HAP-1 (cell line): Measurements from ENCODE around the gene LUZP2.

Source experiments
- DNase-seq, 2 experiments: peaks; one replicate each; pipeline ENCODE4 v3.0.0-alpha.2; 2016 to 2020; ENCODE audit warnings: low spot score in 2 of 2
- H3K27me3 ChIP-seq: fragments of 250-450 bp; sonication (Bioruptor Pico); 2 replicates; pipeline ENCODE4 v1.5.1; 2020; ENCODE audit warnings: low read depth, mild to moderate bottlenecking, moderate library complexity
- H3K36me3 ChIP-seq: fragments of 250-450 bp; sonication (Bioruptor Pico); replicated peaks from 2 replicates; pipeline ENCODE4 v1.5.1; 2020; ENCODE audit warnings: mild to moderate bottlenecking
- H3K4me1 ChIP-seq: fragments of 250-450 bp; sonication (Bioruptor Pico); 2 replicates; pipeline ENCODE4 v1.5.1; 2020; ENCODE audit warnings: mild to moderate bottlenecking
- H3K4me3 ChIP-seq: fragments of 250-450 bp; sonication (Bioruptor Pico); 2 replicates; pipeline ENCODE4 v1.5.1; 2020; ENCODE audit warnings: mild to moderate bottlenecking, moderate library complexity
- H3K9me3 ChIP-seq: fragments of 250-450 bp; sonication (Bioruptor Pico); 2 replicates; pipeline ENCODE4 v1.5.1; 2020; ENCODE audit warnings: mild to moderate bottlenecking, moderate library complexity
- in situ Hi-C: fragments of 300-500 bp; cut with MboI; formaldehyde crosslinking; loops from 3 replicates; pipeline ENCODE4 v1.14.3; 2020; ENCODE audit warnings: low sequenced_read_pairs, inconsistent platforms, mixed read lengths

Gene LUZP2

GRCh38 chr11:24781288-24781687, 284.4 kb downstream of the LUZP2 start:
- H3K9me3 ChIP-seq, result no peaks in the 10 kb centered on the region
- H3K36me3 ChIP-seq, result no peaks in the 10 kb centered on the region
- H3K4me1 ChIP-seq, result peaks cover 3% of the 10 kb centered on the region
- no peak for DNase-seq
- no peak overlapping the region for H3K4me3 ChIP-seq
- no peaks in the 10 kb centered on the region for H3K27me3 ChIP-seq
- in situ Hi-C loops, result no loop called here

- no peaks in the 10 kb centered on the region for H3K9me3 ChIP-seq
- no peak for DNase-seq
- H3K27me3 ChIP-seq, result no peaks in the 10 kb centered on the region
- no peaks in the 10 kb centered on the region for H3K4me1 ChIP-seq
- in situ Hi-C loops, result no loop called here
- H3K36me3 ChIP-seq, result no peaks in the 10 kb centered on the region
- H3K4me3 ChIP-seq, result no peak overlapping the region
Observed at GRCh38 chr11:24793479-24793878, 296.6 kb downstream of the LUZP2 start.

- H3K36me3 ChIP-seq, result no peaks in the 10 kb centered on the region
- in situ Hi-C loops, result no loop called here
- no peak for DNase-seq
- no peaks in the 10 kb centered on the region for H3K9me3 ChIP-seq
- no peaks in the 10 kb centered on the region for H3K27me3 ChIP-seq
- no peaks in the 10 kb centered on the region for H3K4me1 ChIP-seq
- no peak overlapping the region for H3K4me3 ChIP-seq
Observed at GRCh38 chr11:24794064-24794463, 297.2 kb downstream of the LUZP2 start.

GRCh38 chr11:24805671-24806070, 308.8 kb downstream of the LUZP2 start:
- DNase-seq, result no peak
- no peaks in the 10 kb centered on the region for H3K36me3 ChIP-seq
- H3K4me3 ChIP-seq, result no peak overlapping the region
- no peaks in the 10 kb centered on the region for H3K4me1 ChIP-seq
- H3K27me3 ChIP-seq, result no peaks in the 10 kb centered on the region
- H3K9me3 ChIP-seq, result no peaks in the 10 kb centered on the region
- in situ Hi-C loops, result no loop called here

- no peak overlapping the region for H3K4me3 ChIP-seq
Observed at GRCh38 chr11:24808173-24808572, 311.3 kb downstream of the LUZP2 start.

GRCh38 chr11:24819006-24819405, 322.2 kb downstream of the LUZP2 start:
- in situ Hi-C loops, result no loop called here
- Histone ChIP-seq H3K9me3 (no peaks in the 10 kb centered on the region), H3K36me3 (no peaks in the 10 kb centered on the region), H3K4me1 (peaks cover 9% of the 10 kb centered on the region), H3K27me3 (no peaks in the 10 kb centered on the region), H3K4me3 (no peak overlapping the region)
- no peak for DNase-seq

More at GRCh38 chr11:24808173-24808572, 311.3 kb downstream of the LUZP2 start:
- H3K4me1 ChIP-seq, result no peaks in the 10 kb centered on the region
- in situ Hi-C loops, result no loop called here
- no peak for DNase-seq
- no peaks in the 10 kb centered on the region for H3K36me3 ChIP-seq
- H3K27me3 ChIP-seq, result no peaks in the 10 kb centered on the region
- H3K9me3 ChIP-seq, result no peaks in the 10 kb centered on the region

- H3K27me3 ChIP-seq, result no peaks in the 10 kb centered on the region
- no peak for DNase-seq
- peaks cover 9% of the 10 kb centered on the region for H3K4me1 ChIP-seq
- no peaks in the 10 kb centered on the region for H3K36me3 ChIP-seq
- H3K4me3 ChIP-seq, result no peak overlapping the region
- no peaks in the 10 kb centered on the region for H3K9me3 ChIP-seq
- in situ Hi-C loops, result no loop called here
Observed at GRCh38 chr11:24819863-24820434, 323.1 kb downstream of the LUZP2 start.

- H3K27me3 ChIP-seq, result no peaks in the 10 kb centered on the region
- peaks cover 9% of the 10 kb centered on the region for H3K4me1 ChIP-seq
- H3K36me3 ChIP-seq, result no peaks in the 10 kb centered on the region
- no peak for DNase-seq
- H3K9me3 ChIP-seq, result no peaks in the 10 kb centered on the region
- no peak overlapping the region for H3K4me3 ChIP-seq
- in situ Hi-C loops, result no loop called here
Observed at GRCh38 chr11:24820541-24820940, 323.7 kb downstream of the LUZP2 start.

GRCh38 chr11:24828938-24829605, 332.2 kb downstream of the LUZP2 start:
- Histone ChIP-seq H3K36me3 (no peaks in the 10 kb centered on the region), H3K4me3 (no peak overlapping the region), H3K4me1 (no peaks in the 10 kb centered on the region; the same call in 1 of the 2 replicates), H3K27me3 (no peaks in the 10 kb centered on the region), H3K9me3 (no peaks in the 10 kb centered on the region)
- no peak for DNase-seq
- in situ Hi-C loops, result no loop called here

GRCh38 chr11:24833573-24833972, 336.7 kb downstream of the LUZP2 start:
- in situ Hi-C loops, result no loop called here

GRCh38 chr11:24837112-24837511, 340.3 kb downstream of the LUZP2 start:
- in situ Hi-C loops, result no loop called here
- Histone ChIP-seq H3K4me1 (no peaks in the 10 kb centered on the region), H3K36me3 (no peaks in the 10 kb centered on the region), H3K27me3 (no peaks in the 10 kb centered on the region), H3K4me3 (no peak overlapping the region), H3K9me3 (no peaks in the 10 kb centered on the region)
- no peak for DNase-seq

More at GRCh38 chr11:24833573-24833972, 336.7 kb downstream of the LUZP2 start:
- H3K4me3 ChIP-seq, result no peak overlapping the region
- H3K36me3 ChIP-seq, result no peaks in the 10 kb centered on the region
- no peak for DNase-seq
- no peaks in the 10 kb centered on the region for H3K9me3 ChIP-seq
- H3K4me1 ChIP-seq, result no peaks in the 10 kb centered on the region; the same call in 1 of the 2 replicates
- no peaks in the 10 kb centered on the region for H3K27me3 ChIP-seq

- DNase-seq, result no peak
- in situ Hi-C loops, result no loop called here
- Histone ChIP-seq H3K9me3 (no peaks in the 10 kb centered on the region), H3K27me3 (no peaks in the 10 kb centered on the region), H3K4me3 (no peak overlapping the region), H3K36me3 (no peaks in the 10 kb centered on the region; the same call in 1 of the 2 replicates), H3K4me1 (peaks cover 15% of the 10 kb centered on the region)
Observed at GRCh38 chr11:24842308-24842707, 345.5 kb downstream of the LUZP2 start.

- Histone ChIP-seq H3K4me1 (peaks cover 15% of the 10 kb centered on the region), H3K27me3 (no peaks in the 10 kb centered on the region), H3K4me3 (no peak overlapping the region), H3K9me3 (no peaks in the 10 kb centered on the region), H3K36me3 (no peaks in the 10 kb centered on the region; the same call in 1 of the 2 replicates)
- in situ Hi-C loops, result no loop called here
- DNase-seq, result peak; percentile 65 to 71
Observed at GRCh38 chr11:24844406-24844805, 347.6 kb downstream of the LUZP2 start.

GRCh38 chr11:24848857-24849256, 352.0 kb downstream of the LUZP2 start:
- in situ Hi-C loops, result no loop called here
- no peak for DNase-seq
- Histone ChIP-seq H3K4me3 (no peak overlapping the region), H3K27me3 (no peaks in the 10 kb centered on the region), H3K4me1 (peaks cover 15% of the 10 kb centered on the region), H3K36me3 (no peaks in the 10 kb centered on the region; the same call in 1 of the 2 replicates), H3K9me3 (no peaks in the 10 kb centered on the region)
